C4-2B (cell line): ENCODE results near the gene GAS2L1.

Source experiments
- CTCF ChIP-seq: fragments of 450-650 bp; conservative IDR thresholded peaks from 2 replicates; pipeline ENCODE4 v1.5.1; 2017; ENCODE audit warnings: mild to moderate bottlenecking
- ZFX ChIP-seq: fragments of 450-650 bp; IDR thresholded peaks from 2 replicates; pipeline ENCODE4 v1.6.1; 2017

- TF ChIP-seq ZFX (no peak), CTCF (no peak)
These were observed 46.4 kb upstream of the GAS2L1 start for GRCh38 chr22:29260031-29260560.
